Stomach smooth muscle (tissue), 2 donors: ENCODE measurements around the gene ZDBF2.

Experiments used
- H3K27ac ChIP-seq: one replicate; pipeline ENCODE4 v1.7.0; 2013; ENCODE audit warnings: mild to moderate bottlenecking, low read length, inconsistent platforms
- H3K27me3 ChIP-seq, 2 donors: one replicate each; pipeline ENCODE4 v1.7.0; 2013; ENCODE audit warnings: low read length in 2 of 2; ENCODE audit not compliant: insufficient read depth in 2 of 2, control insufficient read depth in 1 of 2
- H3K36me3 ChIP-seq, 2 donors: one replicate each; pipeline ENCODE4 v1.7.0; 2013; ENCODE audit warnings: low read length in 2 of 2; ENCODE audit not compliant: control insufficient read depth in 2 of 2, insufficient read depth in 2 of 2
- H3K4me1 ChIP-seq: one replicate; pipeline ENCODE4 v1.7.0; 2013; ENCODE audit warnings: low read length; ENCODE audit not compliant: control insufficient read depth, insufficient read depth
- H3K4me3 ChIP-seq, 2 donors: one replicate each; pipeline ENCODE4 v1.7.0; 2013; ENCODE audit warnings: low read length in 2 of 2
- H3K9ac ChIP-seq, 2 donors: one replicate each; pipeline ENCODE4 v1.7.0; 2013; ENCODE audit warnings: low read length in 2 of 2, mild to moderate bottlenecking in 1 of 2
- H3K9me3 ChIP-seq, 2 donors: one replicate each; pipeline ENCODE4 v1.7.0; 2013; ENCODE audit warnings: low read length in 2 of 2; ENCODE audit not compliant: control insufficient read depth in 2 of 2
- donor health status: healthy.
- donor health status: Pancreatic carcinoma.

ZDBF2 gene

GRCh38 chr2:206260188-206261012 lies 14.1 kb upstream of the ZDBF2 start:
- peaks cover 56 to 58% of the 10 kb centered on the region in 2 donors for H3K27me3 ChIP-seq
- H3K9me3 ChIP-seq = no peaks in the 10 kb centered on the region
- no peak overlapping the region for H3K9ac ChIP-seq
- H3K4me3 ChIP-seq = no peak overlapping the region
- H3K27ac ChIP-seq = no peak overlapping the region
- no peaks in the 10 kb centered on the region for H3K4me1 ChIP-seq
- H3K36me3 ChIP-seq = no peaks in the 10 kb centered on the region

DNA sequence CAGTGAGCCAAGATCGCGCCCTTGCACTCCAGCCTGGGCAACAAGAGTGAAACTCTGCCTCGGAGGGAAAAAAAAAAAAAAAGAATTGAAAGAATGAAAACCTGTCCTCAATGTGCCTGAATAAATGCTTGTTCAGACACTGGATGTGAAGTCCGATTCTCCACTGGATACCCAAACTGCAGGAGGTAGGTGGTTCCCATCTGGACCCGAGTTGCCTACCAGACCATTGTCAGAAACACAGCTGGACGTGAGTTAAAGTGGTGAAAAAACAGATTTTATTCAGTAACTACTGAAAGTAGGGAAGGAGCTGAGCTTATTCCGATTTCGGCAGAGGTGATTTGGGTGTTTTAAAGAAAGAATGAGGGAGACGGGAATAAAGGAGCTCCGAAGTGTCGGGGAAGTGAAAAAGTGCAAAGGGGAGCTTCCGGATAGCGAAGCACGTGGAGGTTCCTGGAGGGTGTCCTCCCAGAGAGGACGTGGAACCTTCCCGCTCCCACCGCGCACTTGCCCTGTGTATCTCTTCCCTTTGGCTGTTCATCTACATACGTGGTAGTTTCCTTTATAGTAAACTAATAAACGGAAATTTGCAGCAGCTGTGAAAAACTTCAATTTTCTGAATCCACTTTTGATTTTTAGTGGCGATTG lies 10.4 kb upstream of the ZDBF2 start:
- Histone ChIP-seq H3K9me3 (no peaks in the 10 kb centered on the region), H3K27ac (no peak overlapping the region), H3K9ac (no peak overlapping the region), H3K4me1 (no peaks in the 10 kb centered on the region), H3K36me3 (no peaks in the 10 kb centered on the region), H3K4me3 (no peak overlapping the region), H3K27me3 (peaks cover 50 to 52% of the 10 kb centered on the region in 2 donors)

DNA sequence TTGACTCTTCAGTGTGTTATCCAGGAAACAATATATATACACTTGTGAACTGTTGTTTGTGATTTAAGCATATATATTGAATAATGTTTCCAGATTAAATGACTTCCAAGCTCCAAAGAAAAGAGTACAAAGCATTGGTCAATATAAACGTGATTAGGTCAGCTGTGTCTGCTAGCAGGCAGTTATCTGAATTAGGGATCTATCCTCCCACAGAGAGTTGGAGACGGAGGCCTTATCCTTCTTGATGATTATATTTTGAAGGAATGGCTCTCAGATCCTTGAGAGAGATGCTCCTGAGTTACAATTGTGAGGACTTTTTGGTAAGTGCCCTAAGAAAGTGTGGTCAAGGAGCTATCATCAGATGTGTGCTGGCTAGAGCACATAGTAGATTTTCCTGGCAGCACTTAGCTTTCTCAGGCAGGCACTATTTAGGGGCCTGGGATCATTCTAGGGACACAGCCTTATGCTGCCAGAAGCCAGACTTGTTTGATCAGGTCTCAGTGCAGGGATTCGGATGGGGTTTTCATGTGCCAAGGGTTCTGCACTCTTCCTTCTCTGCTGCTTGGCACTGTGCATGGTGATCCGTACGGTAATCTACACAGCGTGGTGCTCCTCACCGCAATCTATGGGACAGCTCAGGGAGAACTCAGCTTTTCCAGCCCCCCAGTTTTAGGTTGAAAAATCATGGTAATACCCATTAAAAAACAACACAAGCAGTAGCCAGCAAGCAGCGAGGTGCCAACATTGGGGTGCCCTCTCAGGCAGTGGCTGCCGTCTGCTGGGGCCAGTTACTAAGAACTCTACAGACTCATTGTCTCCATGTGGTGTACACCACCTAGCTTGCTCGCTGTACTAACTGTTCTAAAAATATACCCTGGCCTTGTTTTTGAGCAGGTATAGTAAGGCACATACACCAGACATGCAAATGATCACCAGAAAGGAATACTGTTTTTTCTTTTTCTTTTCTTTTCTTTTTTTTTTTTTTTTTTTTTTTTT lies 8.0 kb upstream of the ZDBF2 start:
- peaks cover 30 to 39% of the 10 kb centered on the region in 2 donors for H3K27me3 ChIP-seq

GRCh38 chr2:206267567-206267966 lies 6.9 kb upstream of the ZDBF2 start:
- Histone ChIP-seq H3K9me3 (no peaks in the 10 kb centered on the region), H3K9ac (no peak overlapping the region), H3K36me3 (no peaks in the 10 kb centered on the region), H3K27ac (no peak overlapping the region), H3K4me1 (no peaks in the 10 kb centered on the region), H3K27me3 (peaks cover 32 to 43% of the 10 kb centered on the region in 2 donors), H3K4me3 (no peak overlapping the region)

More for the DNA sequence above, 8.0 kb upstream of the ZDBF2 start:
- no peak overlapping the region for H3K9ac ChIP-seq
- H3K4me3 ChIP-seq = no peak overlapping the region
- H3K27ac ChIP-seq = no peak overlapping the region
- no peaks in the 10 kb centered on the region for H3K4me1 ChIP-seq
- no peaks in the 10 kb centered on the region for H3K36me3 ChIP-seq
- H3K9me3 ChIP-seq = no peaks in the 10 kb centered on the region

GRCh38 chr2:206271065-206271464 lies 3.4 kb upstream of the ZDBF2 start:
- Histone ChIP-seq H3K9ac (no peak overlapping the region), H3K27me3 (peaks cover 24 to 35% of the 10 kb centered on the region in 2 donors)

GRCh38 chr2:206273905-206274304 lies 558 bp upstream of the ZDBF2 start:
- peaks cover 19 to 34% of the 10 kb centered on the region in 2 donors for H3K27me3 ChIP-seq
- H3K27ac ChIP-seq = no peak overlapping the region

More at GRCh38 chr2:206271065-206271464, 3.4 kb upstream of the ZDBF2 start:
- Histone ChIP-seq H3K36me3 (no peaks in the 10 kb centered on the region), H3K4me1 (peaks cover 3% of the 10 kb centered on the region), H3K27ac (no peak overlapping the region), H3K4me3 (no peak overlapping the region), H3K9me3 (no peaks in the 10 kb centered on the region)

DNA sequence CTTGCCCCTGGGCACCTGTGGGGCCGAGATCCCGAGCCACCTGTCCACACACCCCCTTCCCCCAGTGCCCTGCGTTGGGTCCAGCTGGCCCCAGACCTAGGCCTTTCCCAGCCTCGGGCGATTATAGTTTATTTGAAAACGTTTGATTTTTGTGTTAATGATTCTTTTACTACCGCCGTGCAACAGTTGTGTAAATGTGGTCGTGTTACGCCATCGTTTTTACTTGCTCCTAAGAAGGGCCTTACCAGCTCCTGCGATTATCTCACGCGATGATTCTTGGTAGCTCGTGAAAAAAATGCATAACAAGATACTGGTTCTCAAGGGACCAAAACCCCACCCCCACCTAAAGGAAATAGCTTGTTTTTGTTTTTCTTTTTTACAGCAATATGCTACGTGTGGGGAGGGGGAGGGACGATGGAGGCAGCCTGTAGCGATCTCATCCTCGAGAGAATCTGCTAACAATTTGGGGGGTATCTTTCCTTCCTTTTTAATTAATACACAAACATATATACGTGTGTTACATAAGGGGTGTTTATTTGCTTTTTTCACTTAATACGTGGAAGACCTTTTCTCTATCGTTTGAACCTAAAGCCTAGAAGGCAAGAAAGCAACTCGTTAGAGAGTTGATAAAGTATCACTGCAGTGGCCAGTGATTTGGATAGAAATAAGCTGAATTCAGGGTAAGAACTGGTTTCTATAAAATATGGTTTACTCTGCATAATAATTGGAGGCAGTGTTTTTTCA lies 1.0 kb downstream of the ZDBF2 start:
- Histone ChIP-seq H3K27ac (no peak overlapping the region), H3K4me3 (peak overlapping the region; percentile 66 to 73), H3K27me3 (peaks cover 19 to 36% of the 10 kb centered on the region in 2 donors), H3K9me3 (no peaks in the 10 kb centered on the region), H3K9ac (peak overlapping the region; percentile 43 to 72), H3K4me1 (peaks cover 3% of the 10 kb centered on the region), H3K36me3 (no peaks in the 10 kb centered on the region)

More at GRCh38 chr2:206273905-206274304, 558 bp upstream of the ZDBF2 start:
- Histone ChIP-seq H3K4me3 (peak overlapping the region; percentile 35 to 73), H3K36me3 (no peaks in the 10 kb centered on the region), H3K9me3 (no peaks in the 10 kb centered on the region), H3K4me1 (peaks cover 3% of the 10 kb centered on the region), H3K9ac (peak overlapping the region; percentile 31 to 42)

GRCh38 chr2:206276169-206276942 lies 1.9 kb downstream of the ZDBF2 start:
- Histone ChIP-seq H3K36me3 (no peaks in the 10 kb centered on the region), H3K4me1 (peaks cover 3% of the 10 kb centered on the region), H3K9me3 (no peaks in the 10 kb centered on the region), H3K27ac (no peak overlapping the region), H3K27me3 (peaks cover 19 to 32% of the 10 kb centered on the region in 2 donors), H3K4me3 (no peak overlapping the region), H3K9ac (no peak overlapping the region)

- no peak overlapping the region for H3K4me3 ChIP-seq
- H3K9me3 ChIP-seq = no peaks in the 10 kb centered on the region
- no peak overlapping the region for H3K27ac ChIP-seq
- peaks cover 3% of the 10 kb centered on the region for H3K4me1 ChIP-seq
- H3K36me3 ChIP-seq = no peaks in the 10 kb centered on the region
- H3K27me3 ChIP-seq = peaks cover 15 to 26% of the 10 kb centered on the region in 2 donors
- H3K9ac ChIP-seq = no peak overlapping the region
These were observed 3.0 kb downstream of the ZDBF2 start for GRCh38 chr2:206277503-206277902.
